Activated naive CD8-positive, alpha-beta T cell treated with anti-CD3 and anti-CD28 coated beads, Interleukin-2, amount 10 ng/mL, durations not matched to agents 7 days and 5 days (primary cell): ENCODE measurements around the gene MYO9A. TPM values are rescaled to one million over a fixed set of nuclear protein-coding genes. Genes with fewer than 3 reads are reported as not detected.
"Not testable (repeated sequence)": the region's sequence is repeated elsewhere in the genome, so short reads cannot be mapped to it uniquely, and the experiment has no call there.

Source experiments
- ATAC-seq: fragments of 150-1000 bp; cut with Tn5 transposase; one replicate; pipeline ENCODE4 v1.10.0; 2021; ENCODE audit warnings: low read depth, moderate library complexity
- POLR2A ChIA-PET: fragments of 350-600 bp; sonication (Branson Sonifier 250); formaldehyde crosslinking; loops from one replicate; lab custom pipeline; 2021; ENCODE audit warnings: antibody characterized with exemption; lab: Charles Lee
- DNase-seq: peaks from one replicate; pipeline ENCODE4 v3.0.0; 2021
- H3K27ac Mint-ChIP-seq: one replicate; pipeline ENCODE4 v1.8.0; 2022; ENCODE audit warnings: mild to moderate bottlenecking, mixed read lengths
- H3K27me3 Mint-ChIP-seq: one replicate; pipeline ENCODE4 v1.8.0; 2022; ENCODE audit warnings: mild to moderate bottlenecking, moderate library complexity, mixed read lengths
- H3K36me3 Mint-ChIP-seq: one replicate; pipeline ENCODE4 v1.8.0; 2021; ENCODE audit warnings: mild to moderate bottlenecking, mixed read lengths
- H3K4me1 Mint-ChIP-seq: one replicate; pipeline ENCODE4 v1.8.0; 2021; ENCODE audit warnings: mixed read lengths
- H3K4me3 Mint-ChIP-seq: one replicate; pipeline ENCODE4 v1.8.0; 2022; ENCODE audit warnings: mild to moderate bottlenecking, moderate library complexity, mixed read lengths
- H3K9me3 Mint-ChIP-seq: one replicate; pipeline ENCODE4 v1.8.0; 2021; ENCODE audit warnings: mixed read lengths
- total RNA-seq, 2 experiments: library from RNA; stranded (reverse); gene quantifications; one replicate each; pipeline ENCODE4 v1.2.3, GENCODE V29; 2021

Gene MYO9A
- total RNA-seq, 2 experiments from 2014 or later, result 24.1 to 31.2 TPM

GRCh38 chr15:72096796-72097195 lies 21.2 kb downstream of the MYO9A start:
- no peak overlapping the region for H3K4me3 Mint-ChIP-seq
- no peak for ATAC-seq
- DNase-seq, result no peak
- no peaks in the 10 kb centered on the region for H3K4me1 Mint-ChIP-seq
- H3K36me3 Mint-ChIP-seq, result peaks cover 9% of the 10 kb centered on the region
- H3K9me3 Mint-ChIP-seq, result no peaks in the 10 kb centered on the region
- H3K27me3 Mint-ChIP-seq, result no peaks in the 10 kb centered on the region
- no peak overlapping the region for H3K27ac Mint-ChIP-seq
- POLR2A ChIA-PET, result no interaction called here

GRCh38 chr15:72092691-72093090 lies 25.3 kb downstream of the MYO9A start:
- no peak for DNase-seq
- peaks cover 12% of the 10 kb centered on the region for H3K36me3 Mint-ChIP-seq
- no peaks in the 10 kb centered on the region for H3K9me3 Mint-ChIP-seq
- H3K27me3 Mint-ChIP-seq, result no peaks in the 10 kb centered on the region
- no peak for ATAC-seq
- POLR2A ChIA-PET, result no interaction called here
- no peaks in the 10 kb centered on the region for H3K4me1 Mint-ChIP-seq
- H3K27ac Mint-ChIP-seq, result no peak overlapping the region
- no peak overlapping the region for H3K4me3 Mint-ChIP-seq

- no peaks in the 10 kb centered on the region for H3K27me3 Mint-ChIP-seq
- no peak overlapping the region for H3K27ac Mint-ChIP-seq
- POLR2A ChIA-PET, result no interaction called here
- H3K4me3 Mint-ChIP-seq, result no peak overlapping the region
- no peaks in the 10 kb centered on the region for H3K4me1 Mint-ChIP-seq
- H3K9me3 Mint-ChIP-seq, result no peaks in the 10 kb centered on the region
- no peak for DNase-seq
- ATAC-seq, result no peak
- peaks cover 14% of the 10 kb centered on the region for H3K36me3 Mint-ChIP-seq
Observed at GRCh38 chr15:72092006-72092405, 25.9 kb downstream of the MYO9A start.

GRCh38 chr15:72086920-72087648 lies 30.9 kb downstream of the MYO9A start:
- Mint-ChIP-seq H3K4me3 (no peak overlapping the region), H3K9me3 (peaks cover 15% of the 10 kb centered on the region), H3K27me3 (peaks cover 4% of the 10 kb centered on the region), H3K36me3 (peaks cover 17% of the 10 kb centered on the region), H3K4me1 (no peaks in the 10 kb centered on the region), H3K27ac (no peak overlapping the region)
- no peak for ATAC-seq
- POLR2A ChIA-PET, result no interaction called here
- no peak for DNase-seq

- no peaks in the 10 kb centered on the region for H3K4me1 Mint-ChIP-seq
- peaks cover 4% of the 10 kb centered on the region for H3K27me3 Mint-ChIP-seq
- ATAC-seq (no peak), DNase-seq (no peak)
- POLR2A ChIA-PET, result no interaction called here
- H3K4me3 Mint-ChIP-seq, result no peak overlapping the region
- peaks cover 16% of the 10 kb centered on the region for H3K9me3 Mint-ChIP-seq
- no peak overlapping the region for H3K27ac Mint-ChIP-seq
- peaks cover 17% of the 10 kb centered on the region for H3K36me3 Mint-ChIP-seq
Observed at GRCh38 chr15:72086010-72086697, 31.8 kb downstream of the MYO9A start.

GRCh38 chr15:72082176-72082575 lies 35.8 kb downstream of the MYO9A start:
- H3K9me3 Mint-ChIP-seq, result peaks cover 16% of the 10 kb centered on the region
- no peak overlapping the region for H3K4me3 Mint-ChIP-seq
- H3K36me3 Mint-ChIP-seq, result peaks cover 8% of the 10 kb centered on the region
- POLR2A ChIA-PET, result no interaction called here
- ATAC-seq, result no peak
- no peak for DNase-seq
- peaks cover 7% of the 10 kb centered on the region for H3K4me1 Mint-ChIP-seq
- peaks cover 4% of the 10 kb centered on the region for H3K27me3 Mint-ChIP-seq
- no peak overlapping the region for H3K27ac Mint-ChIP-seq

- Mint-ChIP-seq H3K9me3 (peaks cover 13% of the 10 kb centered on the region), H3K36me3 (peaks cover 7% of the 10 kb centered on the region), H3K27me3 (peaks cover 4% of the 10 kb centered on the region), H3K4me3 (no peak overlapping the region), H3K27ac (no peak overlapping the region), H3K4me1 (peaks cover 8% of the 10 kb centered on the region)
- POLR2A ChIA-PET, result no interaction called here
- DNase-seq (no peak), ATAC-seq (no peak)
Observed at GRCh38 chr15:72078887-72079286, 39.1 kb downstream of the MYO9A start.

GRCh38 chr15:72077950-72078349 lies 40.0 kb downstream of the MYO9A start:
- POLR2A ChIA-PET, result no interaction called here
- no peak for ATAC-seq
- H3K9me3 Mint-ChIP-seq, result peaks cover 6% of the 10 kb centered on the region
- no peaks in the 10 kb centered on the region for H3K27me3 Mint-ChIP-seq
- H3K4me1 Mint-ChIP-seq, result peaks cover 8% of the 10 kb centered on the region
- DNase-seq, result no peak
- no peak overlapping the region for H3K27ac Mint-ChIP-seq
- H3K36me3 Mint-ChIP-seq, result peaks cover 6% of the 10 kb centered on the region
- no peak overlapping the region for H3K4me3 Mint-ChIP-seq

- no peak for ATAC-seq
- no peak for DNase-seq
- H3K36me3 Mint-ChIP-seq, result peaks cover 3% of the 10 kb centered on the region
- POLR2A ChIA-PET, result interaction anchor here (0.7 kb wide), 1 partner anchor 11 kb away, joined by 4 read pairs; no protein-coding TSS in a partner anchor
- peaks cover 1% of the 10 kb centered on the region for H3K9me3 Mint-ChIP-seq
- no peak overlapping the region for H3K4me3 Mint-ChIP-seq
- no peaks in the 10 kb centered on the region for H3K27me3 Mint-ChIP-seq
- peaks cover 8% of the 10 kb centered on the region for H3K4me1 Mint-ChIP-seq
- H3K27ac Mint-ChIP-seq, result no peak overlapping the region
Observed at GRCh38 chr15:72074335-72075060, 43.5 kb downstream of the MYO9A start.

- H3K27ac Mint-ChIP-seq, H3K27me3 Mint-ChIP-seq, H3K36me3 Mint-ChIP-seq, ATAC-seq, H3K4me1 Mint-ChIP-seq, H3K4me3 Mint-ChIP-seq, DNase-seq, POLR2A ChIA-PET, H3K9me3 Mint-ChIP-seq: not testable (repeated sequence)
Observed at GRCh38 chr15:72071448-72071825, 46.5 kb downstream of the MYO9A start.

- Mint-ChIP-seq H3K4me3 (no peak overlapping the region), H3K27ac (no peak overlapping the region), H3K4me1 (peaks cover 1% of the 10 kb centered on the region), H3K27me3 (no peaks in the 10 kb centered on the region), H3K36me3 (no peaks in the 10 kb centered on the region), H3K9me3 (no peaks in the 10 kb centered on the region)
- no peak for ATAC-seq
- POLR2A ChIA-PET, result no interaction called here
- DNase-seq, result no peak
Observed at GRCh38 chr15:72070817-72071447, 47.0 kb downstream of the MYO9A start.

GRCh38 chr15:72068856-72069255 lies 49.1 kb downstream of the MYO9A start:
- Mint-ChIP-seq H3K27ac (no peak overlapping the region), H3K36me3 (no peaks in the 10 kb centered on the region), H3K9me3 (no peaks in the 10 kb centered on the region), H3K4me1 (no peaks in the 10 kb centered on the region), H3K27me3 (no peaks in the 10 kb centered on the region), H3K4me3 (no peak overlapping the region)
- ATAC-seq (no peak), DNase-seq (no peak)
- POLR2A ChIA-PET, result no interaction called here

GRCh38 chr15:72065801-72066200 lies 52.1 kb downstream of the MYO9A start:
- POLR2A ChIA-PET, result no interaction called here
- Mint-ChIP-seq H3K4me3 (no peak overlapping the region), H3K27me3 (no peaks in the 10 kb centered on the region), H3K36me3 (peaks cover 4% of the 10 kb centered on the region), H3K27ac (no peak overlapping the region), H3K4me1 (no peaks in the 10 kb centered on the region), H3K9me3 (peaks cover 1% of the 10 kb centered on the region)
- ATAC-seq (no peak), DNase-seq (no peak)
